AG09309 (cell line): Measurements from ENCODE around the gene LFNG.

Source experiments
- DNase-seq: peaks from one replicate; pipeline ENCODE4 v3.0.0-alpha.2; 2010; ENCODE audit warnings: low read depth
- H3K4me3 ChIP-seq: 2 replicates; pipeline ENCODE4 v1.5.1; 2011; ENCODE audit warnings: mild to moderate bottlenecking, low read depth, low read length, moderate library complexity; ENCODE audit not compliant: control insufficient read depth
- TF ChIP-seq, protein P1 (sequence below): IDR thresholded peaks from 2 replicates; pipeline ENCODE4 v1.5.1; 2011; ENCODE audit warnings: mild to moderate bottlenecking, low read depth, low read length, inconsistent platforms; ENCODE audit not compliant: insufficient read depth, control insufficient read depth; ENCODE audit errors: missing control alignments

Gene LFNG

DNA sequence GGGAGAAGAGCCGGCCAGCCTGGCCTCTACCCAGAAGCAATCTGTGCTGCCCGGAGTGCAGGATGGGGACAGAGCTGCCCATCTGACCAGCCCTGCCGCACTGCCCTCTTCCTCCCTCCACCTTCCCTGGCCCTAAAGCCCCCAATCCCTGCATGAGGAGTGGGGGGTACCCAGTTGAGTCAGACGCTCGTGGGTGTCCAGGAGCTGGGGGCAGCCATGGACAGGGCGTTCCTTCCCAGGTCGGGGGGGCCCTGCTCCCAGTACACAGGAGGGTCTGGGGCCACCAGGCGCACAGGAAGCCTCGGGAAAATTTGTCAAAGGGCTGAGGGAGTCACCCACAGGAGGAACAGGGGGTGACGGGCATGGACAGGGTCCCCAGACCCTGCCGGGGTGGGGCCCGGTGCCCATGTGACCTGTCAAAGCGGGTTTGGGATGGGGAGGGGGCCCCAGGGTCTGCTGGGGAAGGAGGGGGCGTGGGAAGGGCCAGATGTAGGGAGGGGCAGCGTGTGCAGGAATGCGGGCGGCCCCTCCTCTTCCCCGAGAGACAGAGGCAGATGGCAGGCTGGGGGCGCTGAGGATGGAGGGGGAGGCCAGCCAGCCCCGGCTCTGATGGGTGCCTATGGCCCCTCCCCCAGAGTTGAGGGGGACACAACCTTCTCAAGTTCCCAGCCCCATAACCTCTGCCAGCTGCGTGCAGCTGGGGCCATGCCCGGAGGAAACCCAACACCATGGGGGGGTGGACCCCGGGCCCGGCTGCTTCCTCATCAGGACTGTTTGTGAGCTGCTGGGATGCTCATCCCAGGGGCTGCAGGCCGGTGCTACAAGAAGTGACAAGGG, 21.9 kb upstream of the LFNG start:
- DNase-seq = no peak
- H3K4me3 ChIP-seq = no peak overlapping the region
- TF ChIP-seq, protein P1, sequence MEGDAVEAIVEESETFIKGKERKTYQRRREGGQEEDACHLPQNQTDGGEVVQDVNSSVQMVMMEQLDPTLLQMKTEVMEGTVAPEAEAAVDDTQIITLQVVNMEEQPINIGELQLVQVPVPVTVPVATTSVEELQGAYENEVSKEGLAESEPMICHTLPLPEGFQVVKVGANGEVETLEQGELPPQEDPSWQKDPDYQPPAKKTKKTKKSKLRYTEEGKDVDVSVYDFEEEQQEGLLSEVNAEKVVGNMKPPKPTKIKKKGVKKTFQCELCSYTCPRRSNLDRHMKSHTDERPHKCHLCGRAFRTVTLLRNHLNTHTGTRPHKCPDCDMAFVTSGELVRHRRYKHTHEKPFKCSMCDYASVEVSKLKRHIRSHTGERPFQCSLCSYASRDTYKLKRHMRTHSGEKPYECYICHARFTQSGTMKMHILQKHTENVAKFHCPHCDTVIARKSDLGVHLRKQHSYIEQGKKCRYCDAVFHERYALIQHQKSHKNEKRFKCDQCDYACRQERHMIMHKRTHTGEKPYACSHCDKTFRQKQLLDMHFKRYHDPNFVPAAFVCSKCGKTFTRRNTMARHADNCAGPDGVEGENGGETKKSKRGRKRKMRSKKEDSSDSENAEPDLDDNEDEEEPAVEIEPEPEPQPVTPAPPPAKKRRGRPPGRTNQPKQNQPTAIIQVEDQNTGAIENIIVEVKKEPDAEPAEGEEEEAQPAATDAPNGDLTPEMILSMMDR = no peak

DNA sequence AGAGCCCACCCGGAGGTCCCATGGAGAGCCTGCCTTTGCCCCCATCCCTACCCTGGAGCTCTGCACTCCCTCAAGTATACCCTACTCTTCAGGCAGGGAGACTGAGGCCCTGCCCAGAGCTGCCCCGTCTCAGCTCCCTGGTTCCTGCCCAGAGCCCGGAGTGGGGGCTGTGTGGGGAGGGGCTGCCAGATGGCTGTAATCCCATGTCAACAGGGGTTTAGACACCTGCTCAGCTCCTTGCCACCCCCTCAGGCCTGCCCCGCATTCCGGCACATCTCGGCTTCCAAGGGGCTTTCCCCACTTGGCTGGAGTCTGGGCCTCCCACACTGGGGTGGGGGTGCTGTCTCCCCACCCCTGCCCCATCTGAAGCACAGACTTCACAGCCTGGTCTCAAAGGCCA, 20.9 kb upstream of the LFNG start:
- DNase-seq = no peak
- TF ChIP-seq, protein P1 = no peak

DNA sequence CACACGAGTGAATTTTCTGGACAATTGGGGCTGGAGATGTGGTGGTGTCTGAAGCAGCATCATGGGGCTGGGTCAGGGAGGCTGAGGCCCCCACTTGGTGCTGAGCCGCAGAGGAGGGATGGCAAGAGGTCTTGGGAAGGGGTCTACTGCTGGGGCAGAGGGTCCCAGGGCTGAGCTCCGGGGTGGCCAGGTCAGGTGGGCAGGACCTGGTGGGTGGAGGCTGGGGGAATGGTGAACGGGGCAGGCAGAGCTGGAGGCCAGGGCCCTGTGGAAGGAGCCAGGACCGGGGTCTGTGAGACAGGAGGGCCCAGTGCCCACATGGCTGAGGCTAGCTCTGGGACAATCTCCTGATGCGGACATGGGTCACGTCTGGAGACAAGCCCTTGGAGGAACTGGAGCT, 20.4 kb upstream of the LFNG start:
- no peak overlapping the region for H3K4me3 ChIP-seq
- DNase-seq = no peak
- TF ChIP-seq, protein P1 = no peak

More for the DNA sequence above, 20.9 kb upstream of the LFNG start:
- H3K4me3 ChIP-seq = no peak overlapping the region

DNA sequence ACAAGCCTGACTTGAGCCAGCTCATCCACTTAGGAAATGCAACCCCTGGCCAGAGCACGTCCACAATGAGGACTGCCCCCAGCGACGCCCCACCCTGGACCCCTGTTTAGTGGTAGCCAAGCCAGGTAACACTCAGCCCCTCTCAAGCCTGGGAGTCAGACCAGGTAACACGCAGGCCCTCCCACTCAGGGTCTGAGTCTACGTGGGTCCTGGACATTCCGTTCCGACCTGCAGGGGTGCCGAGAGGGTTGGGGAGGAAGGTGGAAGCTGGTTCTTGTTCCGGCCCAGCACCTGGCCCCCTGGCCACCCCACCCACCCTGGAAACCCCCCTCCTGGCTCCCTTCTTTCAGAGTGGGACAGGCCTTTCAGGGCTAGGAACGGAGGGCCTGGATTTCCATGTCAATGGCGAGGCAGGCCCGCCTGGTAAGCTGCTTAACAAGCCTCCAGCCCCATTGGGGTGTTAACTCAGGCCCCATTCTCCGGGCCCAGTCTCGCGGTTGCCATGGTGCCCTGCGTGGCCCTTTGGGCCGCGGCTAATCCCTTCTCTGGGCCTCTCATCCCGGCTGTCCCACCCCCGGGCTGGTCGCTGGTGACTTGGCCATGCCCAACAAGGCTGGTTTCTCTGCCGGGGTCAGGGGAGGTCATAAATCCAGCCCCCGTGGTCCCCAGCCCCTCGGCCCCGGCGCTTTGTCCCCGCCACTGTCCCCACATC, 19.7 kb upstream of the LFNG start:
- H3K4me3 ChIP-seq = no peak overlapping the region
- no peak for DNase-seq
- TF ChIP-seq, protein P1 = no peak

DNA sequence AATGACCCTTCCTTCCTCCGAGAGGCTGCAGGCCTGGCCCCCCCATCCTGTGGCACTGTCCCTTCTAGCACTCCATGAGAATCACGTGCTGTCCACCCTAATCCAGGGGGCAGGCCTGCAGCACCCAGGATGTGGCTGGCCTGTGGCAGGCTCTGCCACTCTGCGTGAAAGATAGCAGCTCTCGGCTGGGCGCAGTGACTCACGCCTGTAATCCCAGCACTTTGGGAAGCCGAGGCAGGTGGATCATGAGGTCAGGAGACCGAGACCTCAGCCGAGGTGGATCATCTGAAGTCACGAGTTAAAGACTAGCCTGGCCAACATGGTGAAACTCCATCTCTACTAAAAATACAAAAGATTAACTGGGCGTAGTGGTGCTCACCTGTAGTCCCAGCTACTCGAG, 18.9 kb upstream of the LFNG start:
- TF ChIP-seq, protein P1 = no peak
- no peak for DNase-seq
- no peak overlapping the region for H3K4me3 ChIP-seq

DNA sequence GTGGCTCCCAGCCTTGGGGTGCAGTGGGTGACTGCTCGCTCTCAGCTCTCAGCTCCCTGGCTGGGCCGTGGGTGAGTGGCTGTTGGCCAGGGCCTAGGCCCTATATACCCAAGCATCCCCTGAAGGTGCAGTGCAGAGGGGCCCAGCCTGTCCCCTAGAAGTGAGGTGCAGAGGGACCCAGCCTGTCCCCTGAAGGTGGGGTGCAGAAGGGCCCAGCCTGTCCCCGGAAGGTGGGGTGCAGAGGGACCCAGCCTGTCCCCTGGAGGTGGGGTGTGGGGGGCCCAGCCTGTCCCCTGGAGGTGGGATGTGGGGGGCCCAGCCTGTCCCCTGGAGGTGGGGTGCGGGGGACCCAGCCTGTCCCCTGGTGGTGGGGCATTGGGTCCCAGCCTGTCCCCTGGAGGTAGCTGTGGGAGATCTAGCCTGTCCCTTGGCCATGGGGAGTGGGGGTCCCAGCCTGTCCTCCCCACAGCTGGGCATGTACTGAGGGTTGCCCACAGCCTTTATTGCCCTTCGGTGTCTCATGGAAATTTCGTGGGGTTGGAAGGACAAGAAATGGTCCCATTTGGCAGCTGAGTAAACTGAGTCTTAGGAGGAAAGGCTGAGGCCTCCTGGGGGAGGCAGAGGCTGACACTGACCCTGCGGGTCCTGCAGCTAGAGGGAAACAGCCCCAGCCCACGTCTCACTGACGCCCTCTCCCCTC, 17.5 kb upstream of the LFNG start:
- no peak overlapping the region for H3K4me3 ChIP-seq
- no peak for DNase-seq
- TF ChIP-seq, protein P1 = no peak
